ENCODE data around the gene MIEF2.

DNA sequence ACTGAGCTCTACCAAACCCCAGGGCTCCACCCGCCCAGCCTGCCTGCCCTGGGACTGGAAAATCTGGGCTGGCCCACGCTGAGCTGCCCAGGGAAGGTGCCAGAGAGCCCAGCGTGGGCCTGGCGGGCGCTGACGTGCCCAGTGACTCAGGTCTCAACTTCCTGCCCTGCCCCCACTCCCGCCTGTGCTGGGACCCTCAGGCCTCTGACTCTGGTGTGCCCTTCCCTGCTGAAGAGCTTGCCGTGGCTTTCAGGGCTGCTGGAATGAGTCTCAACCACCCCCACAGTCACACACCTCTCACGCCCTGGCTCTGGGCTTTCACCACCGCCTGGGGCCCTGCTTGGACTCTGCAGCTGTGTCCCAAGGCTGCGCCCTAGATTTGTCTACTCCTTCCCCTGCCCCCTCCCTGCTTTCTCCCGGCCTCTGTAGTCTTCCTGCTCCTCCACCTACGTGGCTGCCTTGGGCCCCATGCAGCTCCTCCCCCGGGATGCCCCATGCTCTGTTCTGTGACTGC lies 24.7 kb upstream of the MIEF2 start:
- TF ChIP-seq, protein P1, sequence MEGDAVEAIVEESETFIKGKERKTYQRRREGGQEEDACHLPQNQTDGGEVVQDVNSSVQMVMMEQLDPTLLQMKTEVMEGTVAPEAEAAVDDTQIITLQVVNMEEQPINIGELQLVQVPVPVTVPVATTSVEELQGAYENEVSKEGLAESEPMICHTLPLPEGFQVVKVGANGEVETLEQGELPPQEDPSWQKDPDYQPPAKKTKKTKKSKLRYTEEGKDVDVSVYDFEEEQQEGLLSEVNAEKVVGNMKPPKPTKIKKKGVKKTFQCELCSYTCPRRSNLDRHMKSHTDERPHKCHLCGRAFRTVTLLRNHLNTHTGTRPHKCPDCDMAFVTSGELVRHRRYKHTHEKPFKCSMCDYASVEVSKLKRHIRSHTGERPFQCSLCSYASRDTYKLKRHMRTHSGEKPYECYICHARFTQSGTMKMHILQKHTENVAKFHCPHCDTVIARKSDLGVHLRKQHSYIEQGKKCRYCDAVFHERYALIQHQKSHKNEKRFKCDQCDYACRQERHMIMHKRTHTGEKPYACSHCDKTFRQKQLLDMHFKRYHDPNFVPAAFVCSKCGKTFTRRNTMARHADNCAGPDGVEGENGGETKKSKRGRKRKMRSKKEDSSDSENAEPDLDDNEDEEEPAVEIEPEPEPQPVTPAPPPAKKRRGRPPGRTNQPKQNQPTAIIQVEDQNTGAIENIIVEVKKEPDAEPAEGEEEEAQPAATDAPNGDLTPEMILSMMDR (IDR thresholded peaks at IDR 0.05): no peak
- no peak for TF ChIP-seq POLR2A (IDR thresholded peaks at IDR 0.05)

Measured in right lobe of liver (tissue), 4 donors.